ENCODE data around the gene ABCA7. TPM values are rescaled to one million over a fixed set of nuclear protein-coding genes. Genes with fewer than 3 reads are reported as not detected.

The ABCA7 gene
- total and polyA plus RNA-seq, 7 donors: 1.8 to 25.1 (median 9.9) TPM

DNA sequence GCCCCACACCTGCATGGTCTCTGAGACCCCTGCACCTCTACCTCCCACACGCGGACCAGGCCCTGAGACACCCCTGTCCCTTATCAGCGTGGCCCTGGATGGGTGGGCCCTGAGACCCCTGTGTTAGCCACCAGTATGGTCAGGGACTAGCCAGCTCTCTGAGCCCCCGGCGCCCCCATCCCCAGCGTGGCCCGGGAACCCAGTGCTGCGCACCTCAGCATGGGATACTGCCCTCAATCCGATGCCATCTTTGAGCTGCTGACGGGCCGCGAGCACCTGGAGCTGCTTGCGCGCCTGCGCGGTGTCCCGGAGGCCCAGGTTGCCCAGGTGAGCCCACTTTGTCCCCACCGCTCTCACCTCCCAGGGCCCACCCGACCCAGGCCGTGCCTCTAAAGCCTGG lies 22.1 kb downstream of the ABCA7 start:
- intact Hi-C loops (cut with DNase I): no loop called here
- H3K27me3 ChIP-seq: peaks cover 18 to 36% (median 19%) of the 10 kb centered on the region in 3 donors
- peaks cover 0 to 29% (median 20%) of the 10 kb centered on the region in 4 donors for H3K4me1 ChIP-seq
- H3K36me3 ChIP-seq: no peaks in the 10 kb centered on the region
- H3K9me3 ChIP-seq: peaks cover 3 to 27% (median 16%) of the 10 kb centered on the region in 4 donors
- no peak for DNase-seq
- no peak for TF ChIP-seq EP300 (IDR thresholded peaks at IDR 0.05)
- TF ChIP-seq, protein P1, sequence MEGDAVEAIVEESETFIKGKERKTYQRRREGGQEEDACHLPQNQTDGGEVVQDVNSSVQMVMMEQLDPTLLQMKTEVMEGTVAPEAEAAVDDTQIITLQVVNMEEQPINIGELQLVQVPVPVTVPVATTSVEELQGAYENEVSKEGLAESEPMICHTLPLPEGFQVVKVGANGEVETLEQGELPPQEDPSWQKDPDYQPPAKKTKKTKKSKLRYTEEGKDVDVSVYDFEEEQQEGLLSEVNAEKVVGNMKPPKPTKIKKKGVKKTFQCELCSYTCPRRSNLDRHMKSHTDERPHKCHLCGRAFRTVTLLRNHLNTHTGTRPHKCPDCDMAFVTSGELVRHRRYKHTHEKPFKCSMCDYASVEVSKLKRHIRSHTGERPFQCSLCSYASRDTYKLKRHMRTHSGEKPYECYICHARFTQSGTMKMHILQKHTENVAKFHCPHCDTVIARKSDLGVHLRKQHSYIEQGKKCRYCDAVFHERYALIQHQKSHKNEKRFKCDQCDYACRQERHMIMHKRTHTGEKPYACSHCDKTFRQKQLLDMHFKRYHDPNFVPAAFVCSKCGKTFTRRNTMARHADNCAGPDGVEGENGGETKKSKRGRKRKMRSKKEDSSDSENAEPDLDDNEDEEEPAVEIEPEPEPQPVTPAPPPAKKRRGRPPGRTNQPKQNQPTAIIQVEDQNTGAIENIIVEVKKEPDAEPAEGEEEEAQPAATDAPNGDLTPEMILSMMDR (IDR thresholded peaks at IDR 0.05): no peak
- no peak for TF ChIP-seq POLR2AphosphoS5 (IDR thresholded peaks at IDR 0.05)
- TF ChIP-seq POLR2A (IDR thresholded peaks at IDR 0.05): no peak
- no peak overlapping the region for H3K27ac ChIP-seq
- H3K4me3 ChIP-seq: no peak overlapping the region
- 92 to 96% methylated on average over 20 of the region's 20 CpGs for WGBS, 2 donors

- intact Hi-C loops (cut with DNase I): no loop called here
- Histone ChIP-seq H3K36me3 (no peaks in the 10 kb centered on the region), H3K4me3 (no peak overlapping the region), H3K27me3 (peaks cover 23 to 41% (median 24%) of the 10 kb centered on the region in 3 donors), H3K9me3 (peaks cover 3 to 22% (median 11%) of the 10 kb centered on the region in 4 donors), H3K27ac (no peak overlapping the region), H3K4me1 (peaks cover 0 to 34% (median 25%) of the 10 kb centered on the region in 4 donors)
- DNase-seq: no peak
- 83 to 91% methylated on average over 17 of the region's 17 CpGs for WGBS, 2 donors
- no peak for TF ChIP-seq EP300 (IDR thresholded peaks at IDR 0.05)
- TF ChIP-seq POLR2A (IDR thresholded peaks at IDR 0.05): no peak
- TF ChIP-seq, protein P1 (IDR thresholded peaks at IDR 0.05): no peak
- no peak for TF ChIP-seq POLR2AphosphoS5 (IDR thresholded peaks at IDR 0.05)
Measured at GRCh38 chr19:1062387-1063029, 22.6 kb downstream of the ABCA7 start.

DNA sequence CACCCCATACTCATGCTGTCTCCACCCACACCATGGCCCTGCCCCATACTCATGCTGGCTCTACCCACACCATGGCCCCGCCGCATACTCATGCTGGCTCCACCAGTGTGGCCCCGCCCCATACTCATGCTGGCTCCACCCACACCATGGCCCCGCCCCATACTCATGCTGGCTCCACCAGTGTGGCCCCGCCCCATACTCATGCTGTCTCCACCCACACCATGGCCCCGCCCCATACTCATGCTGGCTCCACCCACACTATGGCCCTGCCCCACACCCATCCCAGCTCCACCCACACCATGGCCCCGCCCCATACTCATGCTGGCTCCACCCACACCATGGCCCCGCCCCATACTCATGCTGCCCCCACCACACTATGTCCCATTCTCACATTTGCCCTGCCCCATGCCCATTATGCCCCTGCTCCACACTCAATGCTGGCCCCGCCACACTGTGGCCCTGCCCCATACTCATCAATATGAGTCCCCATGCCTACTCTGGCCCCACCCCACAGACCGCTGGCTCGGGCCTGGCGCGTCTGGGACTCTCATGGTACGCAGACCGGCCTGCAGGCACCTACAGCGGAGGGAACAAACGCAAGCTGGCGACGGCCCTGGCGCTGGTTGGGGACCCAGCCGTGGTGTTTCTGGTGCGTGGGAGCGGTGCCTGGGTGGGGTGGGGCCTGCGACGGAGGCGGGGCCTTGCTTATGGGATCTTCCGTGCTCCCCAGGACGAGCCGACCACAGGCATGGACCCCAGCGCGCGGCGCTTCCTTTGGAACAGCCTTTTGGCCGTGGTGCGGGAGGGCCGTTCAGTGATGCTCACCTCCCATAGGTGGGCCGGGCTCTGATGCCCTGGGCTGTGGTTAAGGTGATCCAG lies 23.4 kb downstream of the ABCA7 start:
- Histone ChIP-seq H3K9me3 (peaks cover 0 to 15% (median 4%) of the 10 kb centered on the region in 4 donors), H3K4me3 (no peak overlapping the region), H3K4me1 (peaks cover 0 to 36% (median 26%) of the 10 kb centered on the region in 4 donors), H3K27ac (no peak overlapping the region), H3K36me3 (no peaks in the 10 kb centered on the region), H3K27me3 (peaks cover 27 to 49% (median 32%) of the 10 kb centered on the region in 3 donors)
- TF ChIP-seq POLR2A (IDR thresholded peaks at IDR 0.05): no peak
- TF ChIP-seq, protein P1 (IDR thresholded peaks at IDR 0.05): no peak
- TF ChIP-seq POLR2AphosphoS5 (IDR thresholded peaks at IDR 0.05): no peak
- TF ChIP-seq EP300 (IDR thresholded peaks at IDR 0.05): no peak
- intact Hi-C loops (cut with DNase I): no loop called here
- WGBS, 2 donors: 84 to 87% methylated on average over 37 of the region's 37 CpGs
- no peak for DNase-seq

- DNase-seq: no peak
- Histone ChIP-seq H3K27ac (no peak overlapping the region), H3K9me3 (peaks cover 0 to 6% (median 0%) of the 10 kb centered on the region in 4 donors), H3K4me1 (peaks cover 0 to 36% (median 26%) of the 10 kb centered on the region in 4 donors), H3K27me3 (peaks cover 30 to 57% (median 40%) of the 10 kb centered on the region in 3 donors), H3K36me3 (no peaks in the 10 kb centered on the region), H3K4me3 (no peak overlapping the region)
- intact Hi-C loops (cut with DNase I): no loop called here
- TF ChIP-seq EP300 (IDR thresholded peaks at IDR 0.05) (no peak), POLR2AphosphoS5 (IDR thresholded peaks at IDR 0.05) (no peak), POLR2A (IDR thresholded peaks at IDR 0.05) (no peak)
- TF ChIP-seq, protein P1 (IDR thresholded peaks at IDR 0.05): no peak
- WGBS, 2 donors: 77% methylated on average over 37 of the region's 37 CpGs
Measured at GRCh38 chr19:1063909-1064660, 24.2 kb downstream of the ABCA7 start.

Measured in sigmoid colon (tissue), 7 donors.